CD4-positive, alpha-beta T cell treated with Interleukin-6 for 4 hours (primary cell): ENCODE results near the gene ZP3.
"Not testable (repeated sequence)": the region's sequence is repeated elsewhere in the genome, so short reads cannot be mapped to it uniquely, and the experiment has no call there.

Source experiments
- DNase-seq: peaks from one replicate; pipeline ENCODE4 v3.0.0-alpha.2; 2020; ENCODE audit warnings: mixed read lengths

The ZP3 gene

DNA sequence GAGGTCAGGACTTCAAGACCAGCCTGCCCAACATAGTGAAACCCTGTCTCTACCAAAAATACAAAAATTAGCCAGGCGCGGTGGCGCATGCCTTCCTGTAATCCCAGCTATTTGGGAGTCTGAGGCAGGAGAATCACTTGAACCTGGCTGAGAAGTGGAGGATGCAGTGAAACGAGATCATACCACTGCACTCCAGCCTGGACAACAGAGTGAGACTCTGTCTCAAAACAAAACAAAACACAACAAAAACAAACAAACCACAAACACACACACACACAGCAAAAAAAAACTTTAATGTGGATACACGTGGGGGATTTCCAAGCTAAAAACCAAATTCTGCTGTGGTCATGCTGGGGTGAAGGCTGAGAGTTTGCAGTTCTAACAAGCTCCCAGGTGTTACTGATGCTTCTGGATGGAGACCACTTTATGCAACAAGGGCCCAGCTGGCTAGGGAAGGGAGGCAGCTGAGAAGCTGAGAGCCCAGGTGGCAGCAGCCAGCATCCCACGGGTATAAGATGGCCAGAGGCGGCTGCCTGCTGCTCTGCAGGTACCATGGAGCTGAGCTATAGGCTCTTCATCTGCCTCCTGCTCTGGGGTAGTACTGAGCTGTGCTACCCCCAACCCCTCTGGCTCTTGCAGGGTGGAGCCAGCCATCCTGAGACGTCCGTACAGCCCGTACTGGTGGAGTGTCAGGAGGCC, at the start of gene ZP3:
Gene ZP3, plus strand, starts transcription at position 538 of the 699 bp plus-strand sequence. Its CDS starts 15 bp downstream, at position 553.
- no peak for DNase-seq

DNA sequence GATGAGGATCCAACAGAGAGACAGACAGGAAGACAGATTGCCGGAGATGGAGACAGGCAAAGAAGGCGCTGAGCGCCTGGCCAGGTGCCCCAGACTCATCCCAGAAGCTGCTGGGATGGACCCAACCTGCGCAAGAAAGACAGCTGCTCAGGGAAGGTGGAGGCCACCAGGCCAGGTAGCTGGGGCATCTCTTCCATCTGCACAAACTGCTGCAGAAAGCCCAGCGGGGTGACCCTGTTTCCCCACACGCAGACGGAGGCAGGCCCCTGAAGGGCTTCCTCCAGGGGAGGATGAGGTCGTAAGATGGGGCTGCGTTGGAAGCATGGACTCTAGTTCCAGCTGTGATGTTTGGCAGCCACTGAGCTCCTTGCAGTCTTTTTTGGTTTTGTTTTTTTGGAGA, 49.5 kb upstream of the ZP3 start:
- DNase-seq, result no peak

DNA sequence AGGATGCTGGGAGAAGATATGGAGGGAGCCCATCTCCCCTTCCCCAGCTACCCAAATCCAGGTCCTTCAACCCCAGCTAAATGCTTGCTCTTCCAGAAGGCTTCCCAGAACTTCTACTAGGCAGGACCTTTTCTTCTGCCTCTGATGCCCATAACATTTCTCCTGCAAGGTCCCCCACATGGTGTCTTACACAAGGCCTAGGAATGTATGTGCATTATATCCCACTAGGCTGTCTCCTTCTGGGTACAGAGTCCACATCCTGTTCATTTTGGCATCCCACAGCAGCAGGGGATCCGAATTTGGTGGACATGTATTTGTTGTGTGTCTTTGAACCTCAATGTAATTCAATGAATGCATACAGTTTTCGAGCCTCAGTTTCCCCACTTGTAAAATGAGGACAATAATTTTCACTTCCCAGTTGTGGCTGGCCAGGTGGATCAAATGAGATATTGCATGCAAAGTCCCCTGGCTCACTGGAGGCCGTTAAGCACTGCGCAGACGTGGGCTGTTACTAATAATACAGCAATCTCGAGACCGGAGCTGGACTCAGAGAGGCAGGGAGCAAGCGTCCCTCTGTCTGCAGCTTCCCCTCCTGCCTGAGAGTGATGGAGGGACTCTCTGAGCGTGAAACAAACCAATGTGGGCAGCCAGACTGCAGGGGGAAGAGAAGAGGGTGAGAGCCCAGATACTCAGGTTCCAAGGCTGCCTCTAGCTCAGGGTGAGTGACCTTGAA, 47.4 kb upstream of the ZP3 start:
- DNase-seq, result no peak

DNA sequence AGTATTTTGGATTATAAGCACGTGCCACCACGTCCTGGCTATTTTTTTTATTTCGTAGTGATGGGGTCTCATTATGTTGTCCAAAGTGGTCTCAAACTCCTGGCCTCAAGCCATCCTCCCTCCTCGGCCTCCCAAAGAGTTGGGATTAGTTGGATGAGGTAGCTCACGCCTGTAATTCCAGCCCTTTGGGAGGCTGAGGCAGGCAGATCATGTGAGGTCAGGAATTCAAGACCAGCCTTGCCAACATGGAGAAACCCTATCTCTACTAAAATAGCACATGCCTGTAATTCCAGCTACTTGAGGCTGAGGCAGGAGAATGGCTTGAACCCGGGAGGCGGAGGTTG, 44.2 kb upstream of the ZP3 start:
- no peak for DNase-seq

DNA sequence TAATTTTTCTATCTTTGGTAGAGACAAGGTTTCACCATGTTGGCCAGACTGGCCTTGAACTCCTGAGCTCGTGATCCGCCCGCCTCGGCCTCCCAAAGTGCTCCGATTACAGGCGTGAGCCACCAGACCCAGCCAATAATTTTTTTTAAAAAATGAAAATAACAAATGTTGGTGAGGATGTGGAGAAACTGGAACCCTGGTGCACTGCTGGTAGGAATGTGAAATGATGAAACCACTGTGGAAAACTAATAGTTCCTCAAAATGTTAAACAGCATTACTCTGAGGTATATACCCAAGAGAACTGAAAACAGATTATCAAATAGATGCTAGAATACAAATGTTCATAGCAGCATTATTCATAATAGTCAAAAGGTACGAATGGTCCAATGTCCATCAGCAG, 42.9 kb upstream of the ZP3 start:
- no peak for DNase-seq

DNA sequence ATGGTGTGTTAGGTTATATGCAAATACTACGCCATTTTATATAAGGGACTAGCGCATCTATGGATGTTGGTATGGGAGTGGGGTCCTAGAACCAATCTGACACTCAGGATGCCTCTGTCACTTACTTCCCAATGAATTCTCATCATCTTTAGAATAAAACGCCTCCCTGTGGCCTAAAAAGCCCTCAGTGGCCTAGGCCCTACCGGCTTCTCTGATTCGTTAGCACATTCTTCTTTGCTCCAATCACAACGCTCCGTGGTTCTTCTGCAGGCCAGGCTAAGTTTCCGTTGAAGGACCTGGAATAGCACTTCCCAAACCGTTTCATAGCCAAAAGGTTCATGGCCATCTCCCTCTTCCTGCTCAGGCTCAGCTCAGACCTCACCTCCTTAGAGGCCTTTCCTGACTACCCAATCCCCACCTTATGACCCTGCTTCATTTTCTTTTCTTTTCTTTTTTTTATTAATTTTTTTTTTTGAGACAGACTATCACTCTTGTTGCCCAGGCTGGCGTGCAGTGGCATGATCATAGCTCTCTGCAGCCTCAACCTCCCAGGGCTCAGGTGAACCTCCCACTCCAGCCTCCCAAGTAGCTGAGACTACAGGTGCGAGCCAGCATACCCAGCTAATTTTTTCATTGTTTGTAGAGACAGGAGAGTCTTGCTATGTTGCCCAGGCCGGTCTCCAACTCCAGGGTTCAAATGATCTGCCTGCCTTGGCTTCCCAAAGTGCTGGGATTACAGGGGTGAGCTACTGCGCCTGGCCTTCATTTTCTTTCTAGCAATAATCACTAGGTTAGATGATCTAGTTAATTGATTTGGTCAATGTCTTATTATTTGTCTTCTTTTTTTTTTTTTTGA, 41.4 kb upstream of the ZP3 start:
- DNase-seq, result no peak

DNA sequence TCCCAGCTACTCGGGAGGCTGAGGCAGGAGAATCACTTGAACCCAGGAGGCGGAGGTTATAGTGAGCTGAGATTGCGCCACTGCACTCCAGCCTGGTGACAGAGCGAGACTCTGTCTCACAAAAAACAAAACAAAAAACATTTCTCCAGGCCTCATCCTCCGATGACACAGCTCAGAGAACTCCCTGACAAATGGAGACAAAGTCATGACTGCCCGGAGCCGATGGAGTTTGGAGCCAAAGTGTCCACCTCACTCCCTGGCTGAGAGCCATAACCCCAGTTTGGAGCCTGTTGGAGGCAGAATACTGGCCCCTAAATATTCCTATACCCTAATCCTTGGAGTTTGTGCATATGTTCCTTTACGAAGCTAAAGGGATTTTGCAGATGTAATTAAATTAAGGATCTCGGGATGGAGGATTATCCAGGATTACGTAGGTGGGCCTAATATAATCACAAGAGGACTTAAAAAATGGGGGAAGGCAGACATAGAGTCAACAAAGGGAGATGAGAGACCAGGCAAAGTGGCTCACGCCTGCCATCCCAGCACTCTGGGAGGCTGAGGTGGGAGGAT, 38.0 kb upstream of the ZP3 start:
- DNase-seq, result no peak

DNA sequence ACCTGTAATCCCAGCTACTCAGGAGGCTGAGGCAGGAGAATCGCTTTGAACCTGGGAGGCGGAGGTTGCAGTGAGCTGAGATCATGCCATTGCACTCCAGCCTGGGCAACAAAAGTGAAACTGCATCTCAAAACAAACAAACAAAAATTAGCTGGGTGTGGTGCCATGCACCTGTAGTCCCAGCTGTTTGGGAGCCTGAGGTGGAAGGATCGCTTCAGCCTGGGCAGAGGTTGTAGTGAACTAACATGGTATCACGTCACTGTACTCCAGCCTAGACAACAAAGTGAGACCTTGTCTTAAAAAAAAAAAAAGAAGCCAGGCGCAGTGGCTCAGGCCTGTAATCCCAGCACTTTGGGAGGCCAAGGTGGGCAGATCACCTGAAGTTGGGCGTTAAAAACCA, 37.0 kb upstream of the ZP3 start:
- DNase-seq, result not testable (repeated sequence)

DNA sequence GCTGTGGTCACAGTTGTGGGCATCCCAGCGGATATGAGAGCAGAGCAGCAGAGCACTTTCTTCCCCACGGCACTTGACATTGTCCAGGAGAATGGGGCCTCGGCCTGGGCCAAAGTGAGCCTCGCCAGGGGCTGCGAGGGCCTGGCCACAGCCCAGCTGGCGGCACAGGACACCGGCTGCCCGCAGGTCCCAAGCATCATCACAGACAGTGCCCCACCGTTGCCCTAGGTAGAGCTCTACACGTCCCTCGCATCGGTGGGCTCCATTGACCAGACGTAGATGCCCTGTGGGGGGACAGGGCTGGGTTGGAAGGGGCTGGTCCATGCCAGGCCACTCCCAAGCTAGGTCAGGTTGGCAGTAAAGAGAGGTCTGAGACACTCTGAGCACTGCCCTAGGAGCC, 34.7 kb upstream of the ZP3 start:
- DNase-seq, result no peak

DNA sequence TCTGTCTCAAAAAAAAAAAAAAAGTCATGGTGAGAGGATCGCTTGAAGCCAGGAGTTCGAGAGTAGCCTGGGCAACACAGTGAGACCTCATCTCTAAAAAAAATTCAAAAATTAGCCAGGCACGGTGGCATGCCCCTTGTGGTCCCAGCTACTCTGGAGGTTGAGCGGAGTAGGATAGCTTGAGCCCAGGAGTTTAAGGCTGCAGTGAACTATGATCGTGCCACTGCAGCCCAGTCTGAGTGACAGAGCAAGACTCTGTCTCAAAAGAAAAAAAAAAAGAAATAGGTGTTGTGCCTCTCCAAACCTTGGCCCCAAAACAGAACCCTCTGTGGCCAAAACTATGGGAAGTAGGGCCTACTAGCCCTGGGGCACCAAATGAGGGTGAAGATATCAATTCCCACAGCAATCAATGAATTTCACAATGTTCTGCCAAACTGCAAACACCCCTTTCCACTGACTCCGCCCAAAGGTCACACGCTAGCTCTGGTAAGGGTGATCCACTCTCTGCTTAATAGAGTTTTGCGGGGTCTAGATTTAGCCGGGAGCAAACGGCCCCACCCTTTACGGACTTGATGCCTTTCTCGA, 32.1 kb upstream of the ZP3 start:
- no peak for DNase-seq

DNA sequence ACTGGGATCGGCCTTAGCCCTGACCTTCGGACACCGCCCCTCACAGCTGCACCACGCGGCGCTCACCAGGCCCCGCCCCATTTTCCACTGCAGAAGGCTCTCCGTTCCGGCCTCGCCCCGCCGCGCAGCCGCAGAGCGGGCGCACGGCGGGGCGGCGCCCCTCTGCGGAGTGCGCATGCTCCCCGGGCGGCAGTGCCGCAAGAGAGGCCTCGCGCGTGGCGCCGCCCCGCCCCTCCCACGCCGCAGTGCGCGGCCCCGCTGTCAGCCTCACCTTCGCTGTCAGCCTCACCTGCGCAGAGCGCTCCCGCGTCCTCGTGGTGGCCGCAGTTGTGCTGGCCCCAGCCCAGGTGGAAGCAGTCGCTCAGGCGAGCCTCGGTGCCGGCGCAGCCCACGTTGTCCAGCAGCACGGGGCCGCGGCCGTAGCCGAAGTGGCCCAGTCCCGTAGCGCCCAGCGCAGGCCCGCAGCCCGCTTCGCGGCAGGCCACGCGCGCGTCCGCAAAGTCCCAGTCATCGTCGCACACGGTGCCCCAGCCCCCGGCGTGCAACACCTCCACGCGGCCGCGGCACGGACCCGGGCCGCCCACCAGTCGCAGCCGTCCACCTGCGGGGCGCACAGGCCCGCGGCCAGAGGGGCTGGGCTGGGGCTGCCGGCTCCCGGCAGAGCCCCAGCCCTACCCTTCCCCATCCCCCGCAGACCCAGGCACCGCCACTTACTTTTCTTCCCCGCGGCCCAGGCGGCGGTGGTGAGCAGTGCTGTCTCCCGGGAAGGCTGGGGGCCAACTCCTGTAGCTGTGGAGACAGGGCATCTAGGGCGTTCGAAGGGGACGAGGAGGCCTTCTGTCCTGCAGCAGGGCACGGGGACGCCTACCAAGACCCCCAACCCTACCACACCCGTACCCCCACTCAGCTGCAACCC, 31.4 kb upstream of the ZP3 start:
- peak; percentile 94 for DNase-seq

DNA sequence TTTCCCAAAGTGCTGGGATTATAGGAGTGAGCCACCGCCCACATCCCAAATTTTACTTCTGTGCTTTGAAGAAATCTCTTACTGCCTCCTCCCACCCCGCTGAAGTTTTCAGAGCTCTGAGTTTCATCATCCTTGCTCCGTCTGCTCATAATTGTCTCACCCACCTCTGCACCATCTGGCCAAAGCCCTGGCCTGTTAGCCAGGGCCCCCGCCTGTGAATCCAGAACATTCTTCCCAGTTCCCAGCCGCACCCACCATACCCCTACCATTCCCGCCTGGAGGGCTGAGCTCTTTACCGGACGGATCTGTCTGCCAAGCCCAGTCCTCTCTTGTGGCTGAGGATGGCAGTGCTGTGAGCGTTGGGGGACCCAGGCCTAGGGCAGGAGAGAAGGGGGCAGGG, 29.8 kb upstream of the ZP3 start:
- DNase-seq, result no peak

DNA sequence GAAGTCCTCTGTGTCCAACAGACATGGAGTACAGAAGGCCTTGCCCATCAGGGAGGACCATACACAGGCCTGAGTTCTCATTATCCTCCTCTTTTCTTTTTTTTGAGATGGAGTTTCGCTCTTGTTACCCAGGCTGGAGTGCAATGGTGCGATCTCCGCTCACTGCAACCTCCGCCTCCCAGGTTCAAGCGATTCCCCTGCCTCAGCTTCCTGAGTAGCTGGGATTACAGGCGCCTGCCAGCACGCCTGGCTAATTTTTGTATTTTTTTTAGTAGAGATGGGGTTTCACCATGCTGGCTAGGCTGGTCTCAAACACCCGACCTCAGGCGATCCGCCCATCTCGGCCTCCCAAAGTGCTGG, 29.2 kb upstream of the ZP3 start:
- DNase-seq, result not testable (repeated sequence)

DNA sequence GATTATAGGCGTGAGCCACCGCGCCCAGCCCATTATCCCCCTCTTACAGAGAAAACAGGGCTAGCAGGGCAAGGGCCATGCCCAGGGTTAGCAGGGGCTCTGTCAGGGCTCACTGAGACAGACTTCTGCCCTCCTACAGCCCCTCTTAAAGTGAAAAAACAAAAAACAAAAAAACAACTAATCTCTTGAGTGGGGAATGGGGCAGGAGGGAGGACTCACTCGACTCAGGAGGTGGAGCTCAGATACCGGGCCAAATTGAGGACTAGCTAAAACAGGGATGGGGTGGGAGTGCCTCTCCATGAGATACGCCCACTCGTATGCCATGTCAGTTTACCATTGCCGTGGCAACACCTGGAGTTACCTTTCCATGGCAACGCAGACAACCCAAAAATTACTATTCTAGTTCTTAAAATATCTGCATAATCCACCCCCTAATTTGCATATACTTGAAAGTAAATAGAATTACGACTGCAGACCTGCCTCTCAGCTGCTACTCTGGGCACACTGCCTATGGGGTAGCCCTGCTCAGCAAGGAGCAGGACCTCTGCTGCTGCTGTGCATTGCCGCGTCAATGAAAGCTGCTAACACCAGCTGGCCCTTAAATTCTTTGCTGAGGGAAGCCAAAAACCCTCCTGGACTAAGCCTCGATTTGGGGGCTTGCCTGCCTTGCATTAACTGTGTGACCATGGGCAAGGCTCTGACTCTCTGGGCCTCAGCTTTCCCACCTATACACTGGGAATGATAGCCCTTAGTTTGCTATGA, 28.6 kb upstream of the ZP3 start:
- DNase-seq, result no peak

DNA sequence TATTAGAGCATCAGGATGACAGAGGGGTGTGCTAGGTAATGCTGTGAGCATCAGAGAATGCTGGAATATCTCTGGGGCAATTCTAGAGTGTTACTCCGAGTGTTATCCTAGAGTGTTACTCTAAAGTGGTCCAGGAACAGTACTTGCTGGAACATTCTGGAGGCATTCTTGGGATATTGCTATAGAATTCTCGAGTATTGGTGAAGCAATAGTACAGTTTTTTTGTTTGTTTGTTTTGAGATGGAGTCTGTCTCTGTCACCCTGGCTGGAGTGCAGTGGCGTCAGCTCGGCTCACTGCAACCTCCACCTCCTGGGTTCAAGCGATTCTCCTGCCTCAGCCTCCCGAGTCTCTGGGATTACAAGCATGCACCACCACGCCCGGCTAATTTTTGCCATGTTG, 27.9 kb upstream of the ZP3 start:
- no peak for DNase-seq

DNA sequence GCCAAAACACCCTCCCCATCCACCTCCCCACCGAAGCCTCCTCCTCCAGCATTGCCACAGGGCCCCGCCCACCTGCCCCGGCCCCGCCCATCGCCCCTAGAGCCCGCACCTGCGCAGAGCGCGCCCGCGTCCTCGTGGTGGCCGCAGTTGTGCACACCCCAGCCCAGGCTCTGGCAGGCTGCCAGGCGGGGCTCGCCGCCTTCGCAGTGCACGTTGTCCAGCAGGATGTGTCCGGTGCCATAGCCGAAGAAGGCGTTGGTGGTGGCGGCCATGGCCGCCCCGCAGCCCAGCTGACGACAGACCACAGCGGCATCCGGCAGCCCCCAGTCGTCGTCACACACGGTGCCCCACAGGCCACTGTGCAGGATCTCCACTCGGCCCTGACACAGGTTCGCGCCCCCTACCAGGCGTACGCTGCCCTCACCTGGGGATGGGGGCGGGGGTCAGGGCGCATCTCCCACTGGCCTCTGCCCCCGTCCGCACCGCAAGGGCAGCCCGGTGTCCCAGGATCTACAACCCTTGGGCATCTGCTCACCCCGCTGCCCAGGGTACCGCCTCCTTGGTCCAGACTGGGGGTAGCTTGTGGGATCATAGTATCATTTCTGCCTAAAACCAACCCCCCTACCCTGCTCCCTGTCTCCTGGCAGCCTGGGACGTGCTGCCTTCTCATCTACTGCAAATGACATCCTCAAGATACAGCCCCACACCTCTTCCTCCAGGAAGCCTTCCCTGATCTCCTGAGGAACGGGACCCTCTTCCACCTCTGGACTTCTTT, 27.2 kb upstream of the ZP3 start:
- DNase-seq, result peak; percentile 91

DNA sequence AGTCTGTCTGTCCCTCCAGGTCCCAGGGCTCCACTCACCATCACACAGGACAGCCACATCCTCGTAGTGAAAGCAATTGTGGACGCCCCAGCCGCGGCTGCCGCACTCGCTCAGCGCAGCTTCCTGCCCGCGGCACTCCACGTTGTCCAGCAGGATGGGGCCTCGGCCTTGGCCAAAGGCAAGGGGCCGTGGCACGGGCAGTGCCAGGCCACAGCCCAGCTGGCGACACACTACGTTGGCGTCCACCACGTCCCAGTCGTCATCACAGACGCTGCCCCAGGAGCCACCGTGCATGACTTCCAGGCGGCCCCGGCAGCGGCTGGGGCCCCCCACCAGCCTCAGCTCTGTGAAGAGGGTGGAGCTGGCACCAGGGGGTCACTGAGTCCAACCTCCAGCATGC, 24.5 kb upstream of the ZP3 start:
- no peak for DNase-seq

DNA sequence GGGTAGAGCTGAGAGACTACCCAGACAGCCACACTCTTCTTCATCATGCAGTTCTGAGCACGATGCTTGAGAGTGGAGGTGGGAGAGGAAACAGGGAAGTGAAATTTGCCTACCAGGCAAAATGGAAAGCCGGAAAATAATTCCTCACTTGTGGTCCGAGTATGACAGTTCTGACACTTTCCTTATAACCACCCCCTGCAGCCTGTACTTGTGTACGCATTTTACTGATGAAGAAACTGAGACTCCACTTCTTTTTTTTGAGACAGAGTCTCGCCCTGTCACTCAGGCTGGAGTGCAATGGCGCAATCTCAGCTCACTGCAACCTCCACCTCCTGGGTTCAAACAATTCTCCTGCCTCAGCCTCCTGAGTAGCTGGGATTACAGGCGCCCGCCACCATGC, 21.7 kb upstream of the ZP3 start:
- not testable (repeated sequence) for DNase-seq

DNA sequence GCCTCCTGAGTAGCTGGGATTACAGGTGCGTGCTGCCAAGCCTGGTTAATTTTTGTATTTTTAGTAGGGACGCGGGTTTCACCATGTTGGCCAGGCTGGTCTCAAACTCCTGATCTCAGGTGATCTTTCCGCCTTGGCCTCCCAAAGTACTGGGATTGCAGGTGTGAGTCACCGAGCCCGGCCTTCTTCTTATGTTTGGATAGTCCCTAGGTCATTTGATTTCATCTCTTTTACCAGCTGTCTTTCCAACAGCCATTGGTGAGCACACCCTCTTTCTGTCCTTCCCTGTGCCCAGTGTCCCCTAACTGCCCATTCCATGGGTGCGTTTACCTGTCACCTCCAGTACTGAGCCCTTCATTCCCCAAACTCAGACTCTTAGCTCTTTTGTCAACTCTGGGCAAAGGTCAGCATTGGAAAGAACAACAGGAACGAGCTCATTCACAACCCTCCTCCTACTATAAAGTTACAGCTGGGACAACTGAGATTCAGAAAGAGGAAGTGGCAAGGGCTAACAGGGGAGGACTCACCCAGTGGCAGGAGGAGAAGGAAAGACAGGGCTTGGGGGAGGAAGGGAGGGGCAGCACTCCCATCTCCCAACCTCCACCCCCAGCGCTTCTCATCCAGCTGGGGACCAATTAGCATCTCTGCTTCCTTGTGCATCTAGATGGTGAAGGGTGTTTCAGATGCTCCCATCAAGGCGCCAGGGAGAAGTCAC, 20.8 kb upstream of the ZP3 start:
- no peak for DNase-seq

DNA sequence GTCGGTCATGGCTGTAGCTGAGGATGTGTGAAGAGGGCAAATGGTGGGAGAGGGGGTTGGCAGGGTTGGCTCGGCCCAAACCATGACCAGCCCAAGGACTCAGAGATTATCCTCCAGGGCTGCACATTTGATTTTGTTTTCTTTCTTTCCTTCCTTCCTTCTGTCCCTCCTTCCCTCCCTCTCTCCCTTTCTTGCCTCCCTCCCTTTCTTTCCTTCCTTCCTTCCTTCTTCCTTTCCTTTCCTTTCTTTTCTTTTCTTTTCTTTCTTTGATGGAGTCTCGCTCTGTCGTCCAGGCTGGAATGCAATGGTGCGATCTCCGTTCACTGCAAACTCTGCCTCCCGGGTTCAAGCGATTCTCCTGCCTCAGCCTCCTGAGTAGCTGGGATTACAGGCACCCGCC, 19.0 kb upstream of the ZP3 start:
- no peak for DNase-seq
